LNCAP (cell line): Measurements from ENCODE around the gene SLC28A1.

Experiments used
- TF ChIP-seq, protein P1 (sequence below): fragments of 450-650 bp; IDR thresholded peaks from 2 replicates; pipeline ENCODE4 v1.5.1; 2017; ENCODE audit warnings: mild to moderate bottlenecking

Gene SLC28A1

DNA sequence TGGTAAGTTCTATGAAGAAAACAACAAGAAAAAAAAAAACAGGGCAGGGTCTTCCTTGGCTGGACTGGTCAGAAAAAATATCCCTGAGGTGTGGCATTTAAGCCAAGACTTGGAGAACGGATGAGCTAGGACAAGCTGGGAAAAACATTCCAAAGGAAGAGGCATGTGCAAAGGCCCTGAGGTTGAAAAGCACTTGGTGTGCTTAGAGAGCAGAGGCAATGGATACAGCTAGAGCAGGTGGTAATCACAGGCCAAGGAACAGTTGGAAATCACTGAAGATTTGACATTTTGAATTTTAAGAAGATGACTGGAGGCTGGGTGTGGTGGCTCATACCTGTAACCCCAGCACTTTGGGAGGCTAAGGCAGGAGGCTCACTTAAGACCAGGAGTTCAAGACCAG is 54.3 kb downstream of the SLC28A1 start:
- TF ChIP-seq, protein P1, sequence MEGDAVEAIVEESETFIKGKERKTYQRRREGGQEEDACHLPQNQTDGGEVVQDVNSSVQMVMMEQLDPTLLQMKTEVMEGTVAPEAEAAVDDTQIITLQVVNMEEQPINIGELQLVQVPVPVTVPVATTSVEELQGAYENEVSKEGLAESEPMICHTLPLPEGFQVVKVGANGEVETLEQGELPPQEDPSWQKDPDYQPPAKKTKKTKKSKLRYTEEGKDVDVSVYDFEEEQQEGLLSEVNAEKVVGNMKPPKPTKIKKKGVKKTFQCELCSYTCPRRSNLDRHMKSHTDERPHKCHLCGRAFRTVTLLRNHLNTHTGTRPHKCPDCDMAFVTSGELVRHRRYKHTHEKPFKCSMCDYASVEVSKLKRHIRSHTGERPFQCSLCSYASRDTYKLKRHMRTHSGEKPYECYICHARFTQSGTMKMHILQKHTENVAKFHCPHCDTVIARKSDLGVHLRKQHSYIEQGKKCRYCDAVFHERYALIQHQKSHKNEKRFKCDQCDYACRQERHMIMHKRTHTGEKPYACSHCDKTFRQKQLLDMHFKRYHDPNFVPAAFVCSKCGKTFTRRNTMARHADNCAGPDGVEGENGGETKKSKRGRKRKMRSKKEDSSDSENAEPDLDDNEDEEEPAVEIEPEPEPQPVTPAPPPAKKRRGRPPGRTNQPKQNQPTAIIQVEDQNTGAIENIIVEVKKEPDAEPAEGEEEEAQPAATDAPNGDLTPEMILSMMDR: no peak

DNA sequence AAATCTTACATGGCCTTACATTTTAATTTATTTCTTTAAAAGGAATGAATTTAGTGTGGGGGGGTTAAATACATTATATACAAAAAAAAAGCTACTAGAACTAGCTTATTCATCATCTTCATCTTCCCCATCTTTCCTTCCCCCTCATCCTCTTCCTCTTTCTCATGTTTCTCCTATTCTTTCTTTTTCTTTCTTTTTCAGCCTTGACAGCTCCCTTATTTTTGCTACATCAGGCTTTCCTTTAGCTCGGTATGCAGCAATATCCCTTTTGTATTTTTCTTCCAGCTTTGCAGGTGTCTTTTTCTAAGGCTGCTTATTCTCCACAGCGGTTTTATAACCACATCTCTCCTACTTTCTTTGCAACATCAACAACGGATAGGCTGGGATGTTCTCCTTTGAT is 55.9 kb downstream of the SLC28A1 start:
- TF ChIP-seq, protein P1: no peak

DNA sequence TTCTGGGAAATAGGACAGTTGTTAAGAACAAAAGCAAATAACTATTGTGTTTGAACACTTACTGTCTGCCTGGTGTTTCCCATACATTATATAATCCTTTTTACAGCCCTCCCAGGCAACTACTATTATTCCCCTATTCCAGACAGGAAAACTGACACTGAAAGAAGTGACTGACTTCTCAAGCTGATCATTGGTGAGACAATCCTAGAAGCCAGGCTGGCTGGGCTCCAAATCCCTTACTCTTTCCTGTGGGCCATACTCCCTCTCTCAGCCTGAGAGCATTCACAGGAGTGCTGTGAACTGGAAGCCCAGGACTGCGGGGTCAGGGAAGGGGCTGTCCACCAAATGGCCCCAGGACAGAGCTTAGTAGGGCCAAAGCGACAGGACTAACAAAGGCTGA is 58.0 kb downstream of the SLC28A1 start:
- TF ChIP-seq, protein P1: no peak

GRCh38 chr15:84944311-84944710 is 59.8 kb downstream of the SLC28A1 start:
- TF ChIP-seq, protein P1: no peak

DNA sequence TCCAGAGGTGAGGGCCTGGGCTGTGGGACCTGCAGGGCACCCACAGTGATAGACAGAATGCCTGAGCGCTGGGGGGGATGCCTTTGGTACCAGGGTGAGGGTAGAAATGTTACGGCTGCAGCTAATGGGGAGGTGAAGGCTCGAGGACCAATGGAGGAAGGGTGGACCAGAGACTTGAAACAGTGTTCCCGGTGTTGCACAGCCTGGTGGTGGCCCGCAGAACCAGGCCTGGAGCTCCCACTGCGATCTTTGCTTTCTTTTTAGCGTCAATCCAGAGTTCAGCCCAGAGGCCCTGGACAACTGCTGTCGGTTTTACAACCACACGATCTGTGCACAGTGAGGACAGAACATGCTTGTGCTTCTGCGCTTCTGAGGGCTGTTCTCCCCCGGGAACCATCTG is 60.4 kb downstream of the SLC28A1 start:
- TF ChIP-seq, protein P1: no peak

DNA sequence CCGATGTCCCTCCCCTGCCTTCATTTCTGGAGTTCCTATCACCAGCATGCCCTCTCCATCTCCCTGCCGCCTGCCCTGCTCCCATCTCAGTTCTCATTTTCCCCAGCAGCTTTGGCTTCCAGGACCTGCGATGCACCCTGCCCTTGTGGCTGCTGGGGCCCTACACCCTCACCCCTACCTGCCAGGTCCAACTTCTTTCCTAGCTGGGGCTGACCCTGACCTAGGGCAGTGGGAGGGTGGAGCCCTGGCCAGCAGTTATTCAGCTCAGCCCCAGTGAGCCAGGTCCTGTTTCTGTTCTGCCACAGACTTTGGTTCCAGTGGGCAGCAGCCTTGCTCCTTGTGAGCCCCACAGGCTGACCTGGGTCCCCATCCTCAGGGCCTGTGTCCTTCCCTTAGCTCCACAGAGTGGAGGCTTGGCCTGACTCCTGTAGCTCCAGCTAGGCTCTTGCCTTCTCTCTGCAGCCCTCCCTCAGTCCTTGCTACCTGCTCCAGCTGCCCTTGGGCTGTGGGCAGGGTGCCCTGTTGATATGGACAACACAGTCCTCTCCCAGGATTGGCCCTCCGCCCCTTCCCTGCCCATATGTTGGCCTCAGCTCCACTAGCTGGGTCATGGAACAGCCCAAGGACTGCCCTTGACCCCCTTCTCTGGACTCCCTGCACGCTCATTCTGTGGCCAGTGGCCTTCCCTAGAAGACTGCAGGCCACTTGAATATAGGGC is 62.5 kb downstream of the SLC28A1 start:
- TF ChIP-seq, protein P1: no peak

GRCh38 chr15:84947947-84948830 is 63.7 kb downstream of the SLC28A1 start:
- TF ChIP-seq, protein P1: no peak
